Endothelial cell of umbilical vein (primary cell): ENCODE data around the gene EVC2. TPM values are rescaled to one million over a fixed set of nuclear protein-coding genes. Genes with fewer than 3 reads are reported as not detected.

Experiments
- BruUV-seq: library from RNA; stranded (reverse); fragments of 400-500 nt; replicated peaks from 2 replicates; lab custom pipeline; 2021; lab: Mats Ljungman, UMichigan
- CTCF ChIA-PET: fragments of 300-600, 350-600 bp; sonication (Branson Sonifier 250); formaldehyde crosslinking; loops from one replicate; lab custom pipeline; 2021; ENCODE audit warnings: antibody characterized with exemption, inconsistent platforms; lab: Charles Lee
- POLR2A ChIA-PET: fragments of 300-600, 350-600 bp; sonication (Branson Sonifier 250); formaldehyde crosslinking; loops from one replicate; lab custom pipeline; 2021; ENCODE audit warnings: antibody characterized with exemption, inconsistent platforms; lab: Charles Lee
- DNase-seq: peaks from one replicate; pipeline ENCODE4 v3.0.0-alpha.2; 2011; ENCODE audit warnings: low read depth, low spot score
- FAIRE-seq: peaks from 2 replicates; lab custom pipeline; 2011; peaks lifted over from hg19 to GRCh38; lab: Jason Lieb, UNC
- H2AFZ ChIP-seq: 2 replicates; pipeline ENCODE4 v1.6.0; 2012; ENCODE audit warnings: low read depth, low read length, control low read depth, inconsistent platforms
- H3K27ac ChIP-seq: 2 replicates; pipeline ENCODE4 v1.5.1; 2011; ENCODE audit warnings: low read depth, mild to moderate bottlenecking, control low read depth, low read length, moderate library complexity; ENCODE audit not compliant: insufficient read depth
- H3K27me3 ChIP-seq, 2 experiments: 2 replicates each; pipeline versions ENCODE4 v1.6.0 to v1.6.1; 2011; ENCODE audit warnings: low read length in 2 of 2, mixed read lengths in 1 of 2; ENCODE audit not compliant: control insufficient read depth in 2 of 2, insufficient read depth in 2 of 2
- H3K36me3 ChIP-seq, 2 experiments: 2 replicates in 1 of 2; 3 replicates in 1 of 2; pipeline ENCODE4 v1.5.1; 2011; ENCODE audit warnings: low read length in 2 of 2, mild to moderate bottlenecking in 1 of 2, moderate library complexity in 1 of 2; ENCODE audit not compliant: control insufficient read depth in 2 of 2, insufficient read depth in 2 of 2; ENCODE audit errors: extremely low read depth in 1 of 2
- H3K4me1 ChIP-seq: 3 replicates; pipeline ENCODE4 v1.5.1; 2011; ENCODE audit warnings: mild to moderate bottlenecking, low read length; ENCODE audit not compliant: control insufficient read depth, insufficient read depth; ENCODE audit errors: extremely low read depth
- H3K4me2 ChIP-seq: 2 replicates; pipeline ENCODE4 v1.6.1; 2011; ENCODE audit warnings: low read length, control low read depth, mixed read lengths; ENCODE audit not compliant: insufficient read depth
- H3K4me3 ChIP-seq, 3 experiments: fragments of 200-600 bp in 1 of 3; sonication (generic), shearing (Covaris generic) in 1 of 3; replicated peaks in 1 of 3; 2 replicates each; pipeline ENCODE4 v1.5.1; 2011 to 2016; ENCODE audit warnings: control low read depth in 3 of 3, low read length in 3 of 3, mild to moderate bottlenecking in 2 of 3, inconsistent platforms in 1 of 3, low read depth in 1 of 3, moderate library complexity in 1 of 3; ENCODE audit not compliant: insufficient read depth in 1 of 3
- H3K79me2 ChIP-seq: 2 replicates; pipeline ENCODE4 v1.6.0; 2012; ENCODE audit warnings: low read length, inconsistent platforms; ENCODE audit not compliant: control insufficient read depth, insufficient read depth
- H3K9ac ChIP-seq: replicated peaks from 2 replicates; pipeline ENCODE3; 2011; ENCODE audit warnings: low read length, control low read depth; ENCODE audit not compliant: insufficient read depth; ENCODE audit errors: extremely low read depth
- H3K9me1 ChIP-seq: replicated peaks from 3 replicates; pipeline ENCODE4 v1.6.0; 2011; ENCODE audit warnings: mild to moderate bottlenecking, low read length; ENCODE audit not compliant: control insufficient read depth, insufficient read depth; ENCODE audit errors: extremely low read depth
- H3K9me3 ChIP-seq: replicated peaks from 2 replicates; pipeline ENCODE4 v1.5.1; 2012; ENCODE audit warnings: low read length, inconsistent platforms; ENCODE audit not compliant: control insufficient read depth, insufficient read depth
- H4K20me1 ChIP-seq: replicated peaks from 2 replicates; pipeline ENCODE3; 2011; ENCODE audit warnings: mild to moderate bottlenecking, low read length; ENCODE audit not compliant: control insufficient read depth, insufficient read depth; ENCODE audit errors: extremely low read depth
- CTCF ChIP-seq, 2 donors: IDR thresholded peaks; 1 replicate in 1 of 2; 2 replicates in 1 of 2; pipeline ENCODE4 v1.5.1; 2011; ENCODE audit warnings: low read length in 2 of 2, mild to moderate bottlenecking in 2 of 2, moderate library complexity in 2 of 2, control low read depth in 1 of 2, inconsistent platforms in 1 of 2, low read depth in 1 of 2; ENCODE audit not compliant: insufficient read depth in 1 of 2; ENCODE audit errors: extremely low read depth in 1 of 2
- EZH2 ChIP-seq: IDR thresholded peaks from 2 replicates; pipeline ENCODE4 v1.6.1; 2012; ENCODE audit warnings: borderline replicate concordance, low read depth, mild to moderate bottlenecking, moderate library complexity, low read length, inconsistent platforms; ENCODE audit not compliant: severe bottlenecking
- FOS ChIP-seq: IDR thresholded peaks from 2 replicates; pipeline ENCODE4 v1.6.1; 2011; ENCODE audit warnings: mild to moderate bottlenecking, low read length, moderate library complexity, borderline replicate concordance; ENCODE audit not compliant: insufficient read depth
- GATA2 ChIP-seq: IDR thresholded peaks from 2 replicates; pipeline ENCODE4 v1.7.0; 2011; ENCODE audit warnings: low read depth, mild to moderate bottlenecking, moderate library complexity, mixed read lengths, low read length; ENCODE audit not compliant: insufficient read length, insufficient read depth
- JUN ChIP-seq: IDR thresholded peaks from 2 replicates; pipeline ENCODE4 v1.6.1; 2011; ENCODE audit warnings: borderline replicate concordance, low read depth; ENCODE audit not compliant: insufficient read length, insufficient read depth
- MAX ChIP-seq: IDR thresholded peaks from 2 replicates; pipeline ENCODE4 v1.6.1; 2011; ENCODE audit not compliant: insufficient read depth, insufficient read length
- MYC ChIP-seq: IDR thresholded peaks from one replicate; pipeline ENCODE4 v1.6.1; 2011; ENCODE audit warnings: mild to moderate bottlenecking, low read depth, low read length
- POLR2A ChIP-seq: IDR thresholded peaks from 2 replicates; pipeline ENCODE4 v1.6.1; 2012; ENCODE audit warnings: low read depth, mild to moderate bottlenecking, control low read depth, low read length
- POLR2AphosphoS5 ChIP-seq: IDR thresholded peaks from 2 replicates; pipeline ENCODE4 v1.6.1; 2012; ENCODE audit warnings: low read depth, mild to moderate bottlenecking, control low read depth, low read length, moderate library complexity; ENCODE audit not compliant: insufficient read depth
- dilution Hi-C: fragments of 300-500 bp; cut with MboI; formaldehyde crosslinking; loops from one replicate; pipeline ENCODE4 v1.15.0; 2019; ENCODE audit warnings: low sequenced_read_pairs; ENCODE audit not compliant: extremely low pct_ligation_motif_present
- intact Hi-C: fragments of 100-400 bp; cut with micrococcal nuclease; formaldehyde crosslinking; loops from one replicate; pipeline ENCODE4 v1.10.0; 2022
- polyA plus RNA-seq, 4 experiments: library from polyadenylated mRNA; depleted of rRNA in 3 of 4; stranded (reverse) in 3 of 4; unstranded in 1 of 4; fragments of >200 nt; gene quantifications; 2 replicates each; pipeline versions ENCODE4 v1.2.1 to v1.2.3, GENCODE V29; 2011 to 2012; ENCODE audit warnings: missing spikeins in 1 of 4
- total RNA-seq: library from RNA; stranded (reverse); gene quantifications from 2 replicates; pipeline ENCODE4 v1.2.3, GENCODE V29; 2021

Gene EVC2
- total and polyA plus RNA-seq, 2 donors (not counting 3 experiments of a cell fraction or from before 2014, with no cell fraction given): 1.7 to 8.8 TPM

- no peak overlapping the region for H3K4me3 ChIP-seq
- H2AFZ ChIP-seq: no peak overlapping the region
- no peak for FAIRE-seq
- H3K79me2 ChIP-seq: no peaks in the 10 kb centered on the region
- H3K9me3 ChIP-seq: no peaks in the 10 kb centered on the region
- intact Hi-C loops: no loop called here
- no peak overlapping the region for H3K9ac ChIP-seq
- TF ChIP-seq FOS (no peak), JUN (no peak), CTCF (IDR thresholded peaks at IDR 0.05; ENCODE audit: extremely low read depth in 1 of 2, insufficient read depth in 1 of 2, low read depth in 1 of 2, low read length in 2 of 2) (no peak), MAX (no peak), POLR2A (no peak)
- H3K27me3 ChIP-seq: no peaks in the 10 kb centered on the region
- no TSS peak for BruUV-seq
- no peaks in the 10 kb centered on the region for H3K9me1 ChIP-seq
- H3K4me2 ChIP-seq: no peak overlapping the region
- peaks cover 0 to 2% of the 10 kb centered on the region in 2 experiments for H3K36me3 ChIP-seq
- H4K20me1 ChIP-seq: no peaks in the 10 kb centered on the region
- dilution Hi-C loops: no loop called here
- CTCF ChIA-PET: no interaction called here
- H3K27ac ChIP-seq: no peak overlapping the region
- no peaks in the 10 kb centered on the region for H3K4me1 ChIP-seq
- no peak for DNase-seq
- POLR2A ChIA-PET: no interaction called here
Measured at GRCh38 chr4:5561286-5561685, 147.1 kb downstream of the EVC2 start.

GRCh38 chr4:5558502-5558901 lies 149.9 kb downstream of the EVC2 start:
- intact Hi-C loops (no loop called here), dilution Hi-C loops (no loop called here)
- H3K27ac ChIP-seq: no peak overlapping the region
- H3K9me1 ChIP-seq: no peaks in the 10 kb centered on the region
- H3K9me3 ChIP-seq: no peaks in the 10 kb centered on the region
- ChIA-PET CTCF (no interaction called here), POLR2A (no interaction called here)
- H3K4me3 ChIP-seq: no peak overlapping the region
- no peaks in the 10 kb centered on the region for H4K20me1 ChIP-seq
- no peaks in the 10 kb centered on the region for H3K27me3 ChIP-seq
- no peaks in the 10 kb centered on the region for H3K36me3 ChIP-seq
- no peak for DNase-seq
- no peak for FAIRE-seq
- TF ChIP-seq MAX: no peak
- TF ChIP-seq GATA2: no peak
- no peak for TF ChIP-seq CTCF (IDR thresholded peaks at IDR 0.05; ENCODE audit: extremely low read depth in 1 of 2, insufficient read depth in 1 of 2, low read depth in 1 of 2, low read length in 2 of 2)
- TF ChIP-seq JUN: no peak
- no peak for TF ChIP-seq FOS
- no peak for TF ChIP-seq POLR2A
- no peak for TF ChIP-seq MYC
- no peak for TF ChIP-seq POLR2AphosphoS5
- TF ChIP-seq EZH2: no peak
- BruUV-seq: no TSS peak
- no peak overlapping the region for H3K4me2 ChIP-seq
- H3K9ac ChIP-seq: no peak overlapping the region
- H2AFZ ChIP-seq: no peak overlapping the region
- peaks cover 4% of the 10 kb centered on the region for H3K4me1 ChIP-seq
- no peaks in the 10 kb centered on the region for H3K79me2 ChIP-seq
